HG03378 (cell line): Measurements from ENCODE around the gene WDR86.

ENCODE experiments used
- ATAC-seq: cut with Tn5 transposase; IDR thresholded peaks from one replicate; pipeline ENCODE4 v1.9.1; 2021; ENCODE audit warnings: mild to moderate bottlenecking, moderate library complexity; ENCODE audit not compliant: unreplicated experiment

Gene WDR86

GRCh38 chr7:151440799-151441445 is 31.1 kb upstream of the WDR86 start:
- ATAC-seq: no peak

- ATAC-seq: no peak
These were observed 30.3 kb upstream of the WDR86 start, which contains the start of gene CRYGN for GRCh38 chr7:151439855-151440798. TSS of gene CRYGN (minus strand) at chr7:151440141. CDS start at chr7:151439917, 224 bp downstream.

- ATAC-seq: no peak
These were observed 29.2 kb upstream of the WDR86 start for GRCh38 chr7:151438864-151439601.

GRCh38 chr7:151437866-151438516 is 28.2 kb upstream of the WDR86 start:
- ATAC-seq: no peak

GRCh38 chr7:151437159-151437553 is 27.3 kb upstream of the WDR86 start:
- ATAC-seq: no peak

GRCh38 chr7:151436446-151437158 is 26.8 kb upstream of the WDR86 start:
- no peak for ATAC-seq

- no peak for ATAC-seq
These were observed 26.1 kb upstream of the WDR86 start for GRCh38 chr7:151435971-151436370.

GRCh38 chr7:151435103-151435916 is 25.5 kb upstream of the WDR86 start:
- no peak for ATAC-seq

- ATAC-seq: no peak
These were observed 24.7 kb upstream of the WDR86 start for GRCh38 chr7:151434549-151434948.

- ATAC-seq: no peak
These were observed 24.0 kb upstream of the WDR86 start for GRCh38 chr7:151433721-151434400.

GRCh38 chr7:151432658-151433521 is 23.1 kb upstream of the WDR86 start:
- peak; percentile 67 for ATAC-seq

- no peak for ATAC-seq
These were observed 22.0 kb upstream of the WDR86 start for GRCh38 chr7:151431768-151432311.

GRCh38 chr7:151431281-151431767 is 21.5 kb upstream of the WDR86 start:
- no peak for ATAC-seq

- no peak for ATAC-seq
These were observed 20.8 kb upstream of the WDR86 start for GRCh38 chr7:151430391-151431205.

- peak; percentile 52 for ATAC-seq
These were observed 19.9 kb upstream of the WDR86 start for GRCh38 chr7:151429560-151430331.

- ATAC-seq: no peak
These were observed 19.4 kb upstream of the WDR86 start for GRCh38 chr7:151429237-151429559.
